Activated naive CD8-positive, alpha-beta T cell treated with anti-CD3 and anti-CD28 coated beads, Interleukin-2, amount 50 U/mL, for 16 hours (primary cell): ENCODE results near the gene EYA4.

Source experiments
- DNase-seq: peaks from one replicate; pipeline ENCODE4 v3.0.0-alpha.2; 2020; ENCODE audit warnings: low read depth, low spot score

The EYA4 gene

DNA sequence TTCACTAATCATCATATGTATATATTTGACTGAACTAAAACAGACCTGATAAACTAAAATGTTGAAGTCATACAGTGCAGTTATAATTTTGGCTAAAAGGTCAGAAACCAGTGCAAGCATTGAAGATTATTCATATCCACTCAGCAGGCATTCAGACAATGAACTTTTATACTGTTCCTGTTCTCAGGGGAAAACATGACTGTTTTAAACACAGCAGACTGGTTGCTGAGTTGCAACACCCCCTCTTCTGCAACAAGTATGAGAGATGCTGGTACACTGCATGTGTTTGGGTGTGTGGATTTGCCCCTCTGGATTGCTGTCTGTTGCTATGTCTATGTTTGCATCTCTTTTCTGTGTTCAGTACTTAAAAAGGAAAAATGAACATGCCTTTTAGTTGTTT lies 206.8 kb downstream of the EYA4 start:
- no peak for DNase-seq

DNA sequence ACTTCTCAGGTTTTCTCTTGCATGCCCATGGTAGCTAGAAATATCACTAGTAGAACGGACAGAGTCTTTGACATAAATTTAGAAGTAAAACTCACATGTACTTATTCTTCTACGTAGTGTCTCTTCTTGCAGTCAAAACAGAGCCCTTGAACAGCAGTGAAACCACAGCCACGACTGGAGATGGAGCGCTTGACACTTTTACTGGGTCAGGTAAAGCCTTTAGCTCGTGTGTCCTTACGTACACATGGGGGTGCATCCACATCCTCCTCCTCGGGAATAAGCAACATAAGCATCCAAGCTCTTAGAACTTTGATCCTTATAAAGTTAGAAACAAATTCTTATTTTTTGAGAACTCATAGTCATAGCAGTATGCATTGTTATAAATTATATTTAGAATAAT lies 215.3 kb downstream of the EYA4 start:
- DNase-seq = no peak

DNA sequence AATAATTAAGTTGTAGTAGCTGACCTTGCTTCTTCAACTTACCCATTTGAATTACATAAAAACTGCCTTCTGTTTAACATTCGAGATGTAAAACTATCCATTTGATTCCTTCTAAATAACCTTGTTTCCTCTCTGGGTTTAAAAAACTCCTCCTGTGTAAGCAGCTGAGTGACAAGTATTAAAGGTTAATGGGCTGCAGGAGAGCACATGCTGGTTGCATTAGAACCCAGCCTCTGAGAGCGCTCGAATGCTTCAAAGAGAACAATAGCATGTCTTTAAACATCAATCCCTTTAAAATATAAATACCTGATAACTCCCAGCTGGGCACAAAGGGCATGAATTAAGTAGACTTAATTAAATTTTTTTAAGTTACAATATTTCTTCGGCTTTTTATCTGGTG lies 215.8 kb downstream of the EYA4 start:
- DNase-seq = no peak

DNA sequence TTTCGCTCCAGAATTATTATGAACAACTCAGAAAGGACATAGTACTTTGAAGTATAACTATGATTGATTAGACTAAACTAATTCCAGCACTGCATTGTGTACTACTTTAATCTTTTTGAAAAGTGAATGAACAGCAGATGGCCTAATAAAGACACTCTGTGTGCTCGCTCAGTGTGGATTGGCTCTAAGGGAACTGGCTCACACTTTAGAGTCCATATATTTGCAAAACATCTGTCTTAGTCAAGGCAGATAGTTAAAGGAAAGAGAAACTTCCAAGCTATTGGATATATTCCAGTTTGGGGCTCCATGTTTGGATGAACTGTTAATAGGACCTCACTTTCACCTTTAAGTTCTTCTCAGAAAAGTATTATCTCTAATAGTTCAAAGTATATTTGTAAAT lies 218.9 kb downstream of the EYA4 start:
- DNase-seq = no peak

DNA sequence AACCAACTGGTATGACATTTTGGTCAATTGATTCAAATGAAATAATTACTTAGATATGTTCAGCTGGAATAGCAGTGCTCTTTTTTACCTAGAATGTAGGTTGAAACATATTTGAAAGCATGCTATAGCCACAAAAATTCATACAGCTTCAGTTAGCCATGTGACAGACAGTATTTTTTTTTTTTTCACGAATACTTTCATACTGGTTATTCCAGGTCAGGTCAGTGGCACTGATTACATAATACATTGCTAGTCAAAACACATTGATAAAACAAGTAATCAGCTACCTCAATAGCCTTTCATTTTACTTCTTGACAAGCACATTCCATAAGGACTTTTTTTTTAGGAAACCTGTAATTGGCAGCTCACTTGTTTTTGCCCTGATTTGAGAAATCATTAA lies 222.6 kb downstream of the EYA4 start:
- no peak for DNase-seq

DNA sequence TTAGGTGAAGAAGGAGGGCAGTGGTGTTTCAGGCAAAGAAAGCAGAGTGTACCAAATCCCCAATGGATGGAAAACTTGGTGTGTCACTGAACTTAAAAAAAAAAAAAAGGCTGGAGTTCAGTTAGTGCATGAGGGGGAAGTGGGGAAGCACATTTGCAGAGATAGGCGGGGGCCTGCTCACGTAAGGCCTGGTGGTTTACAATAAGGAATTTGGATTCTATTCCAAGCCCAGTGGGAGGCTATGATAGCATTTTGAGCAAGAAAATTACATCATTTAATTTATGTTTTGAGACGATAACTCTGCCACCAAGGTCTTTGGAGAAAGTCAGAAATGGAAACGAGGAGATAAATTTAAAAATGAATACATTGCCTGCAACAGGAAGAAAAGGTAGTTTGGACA lies 225.5 kb downstream of the EYA4 start:
- no peak for DNase-seq

DNA sequence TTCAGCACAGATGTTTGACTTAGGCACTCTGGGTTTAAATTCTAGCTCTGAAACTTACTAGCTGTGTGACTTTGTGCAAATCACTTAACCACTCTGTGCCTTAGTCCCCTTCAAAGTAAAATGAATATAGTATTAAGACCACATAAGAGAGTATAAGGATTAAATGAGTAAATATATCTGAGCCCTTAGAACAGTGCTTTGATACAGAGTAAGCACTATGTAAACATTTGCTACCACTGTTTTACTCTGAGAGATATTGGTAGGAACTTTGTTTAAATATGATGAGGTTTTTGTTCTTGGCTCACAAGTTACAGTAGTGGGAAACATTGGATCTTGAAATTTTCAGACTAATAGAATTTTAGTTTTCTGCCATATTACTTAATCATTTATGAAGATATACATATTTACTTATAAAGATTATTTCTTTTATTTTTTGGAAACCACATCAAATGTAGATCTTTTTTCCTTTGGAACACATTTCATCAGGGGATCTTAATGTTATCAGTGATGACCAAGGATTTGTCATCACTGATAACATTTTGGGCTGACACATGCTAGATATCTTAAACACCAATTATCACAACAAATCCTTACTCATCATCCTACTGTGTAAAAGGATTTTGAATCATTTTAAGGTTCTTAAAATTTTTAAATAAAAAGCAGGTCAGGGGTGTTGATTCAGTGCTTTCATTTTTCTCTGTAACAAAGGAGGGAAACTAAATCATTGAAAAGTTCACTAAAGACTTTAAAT lies 226.2 kb downstream of the EYA4 start:
- DNase-seq = no peak

DNA sequence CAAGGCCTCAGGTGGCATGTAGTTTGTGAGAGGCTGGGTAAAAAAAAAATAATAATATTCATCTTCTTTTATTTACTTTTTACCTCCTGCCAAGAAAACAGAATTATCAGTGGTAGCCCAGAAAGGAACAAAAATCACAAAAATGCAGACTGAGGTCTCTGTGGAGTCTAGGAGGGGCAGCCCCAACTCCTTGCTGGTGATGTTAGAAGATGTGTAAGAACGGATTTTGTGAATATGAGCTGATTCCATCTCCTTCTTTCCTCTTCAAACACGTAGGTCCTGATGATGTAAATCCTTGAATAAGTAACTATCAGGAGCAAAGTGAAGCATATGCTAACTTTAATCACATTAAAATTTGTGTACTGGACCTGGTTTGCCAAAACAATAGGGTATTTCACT lies 226.8 kb downstream of the EYA4 start:
- no peak for DNase-seq

DNA sequence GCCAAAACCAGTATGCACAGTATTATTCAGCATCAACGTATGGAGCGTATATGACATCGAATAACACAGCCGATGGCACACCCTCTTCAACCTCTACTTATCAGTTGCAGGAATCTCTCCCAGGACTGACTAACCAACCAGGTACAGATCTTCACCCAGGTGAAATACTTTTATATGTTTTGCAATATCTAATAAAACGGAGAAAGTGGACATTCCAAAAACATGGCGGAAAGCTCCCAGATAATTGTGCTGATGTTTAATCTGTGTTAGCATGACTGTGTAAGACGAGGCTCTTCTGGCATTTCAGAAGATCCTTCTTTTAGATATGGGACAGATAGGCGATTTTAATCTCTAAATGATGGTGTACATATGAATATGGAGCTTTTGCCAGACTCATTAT lies 227.4 kb downstream of the EYA4 start:
- DNase-seq = no peak

DNA sequence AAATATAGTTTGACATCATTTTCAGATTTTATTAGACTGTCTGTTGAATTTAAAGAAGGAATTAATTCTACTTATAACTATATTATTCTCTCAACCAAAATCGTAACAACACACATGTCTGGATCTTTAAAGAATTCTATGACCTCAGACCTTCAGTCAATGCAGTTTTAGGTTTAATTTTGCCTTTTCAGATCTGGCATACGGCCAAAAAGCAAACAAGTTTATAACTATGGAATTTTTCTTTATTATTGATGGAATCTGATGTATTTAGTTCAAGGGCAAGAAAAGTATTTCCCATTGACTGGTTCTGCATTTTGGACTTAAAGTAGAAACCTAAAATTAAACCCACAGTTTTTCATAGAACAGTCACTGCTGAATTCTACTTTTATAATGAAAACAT lies 233.4 kb downstream of the EYA4 start:
- DNase-seq = no peak

DNA sequence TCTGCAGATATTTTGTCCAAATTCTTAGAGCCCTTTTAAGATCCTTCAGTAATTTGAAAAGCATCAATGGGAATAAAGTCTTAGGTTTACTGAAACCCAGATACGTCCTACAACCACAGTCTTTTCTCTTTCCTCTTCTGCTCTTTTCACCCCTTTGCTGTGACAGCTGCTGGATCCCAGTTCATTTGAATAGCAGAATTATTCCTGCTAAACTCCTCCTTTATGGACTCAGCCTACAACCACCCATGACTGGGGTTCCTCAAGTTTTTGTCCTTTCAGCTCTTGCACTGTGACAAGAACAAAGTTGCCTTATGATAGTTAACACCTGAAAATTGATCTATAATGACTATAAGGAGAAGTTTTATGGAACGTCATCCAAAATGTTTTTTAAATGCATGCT lies 237.5 kb downstream of the EYA4 start:
- DNase-seq = no peak

DNA sequence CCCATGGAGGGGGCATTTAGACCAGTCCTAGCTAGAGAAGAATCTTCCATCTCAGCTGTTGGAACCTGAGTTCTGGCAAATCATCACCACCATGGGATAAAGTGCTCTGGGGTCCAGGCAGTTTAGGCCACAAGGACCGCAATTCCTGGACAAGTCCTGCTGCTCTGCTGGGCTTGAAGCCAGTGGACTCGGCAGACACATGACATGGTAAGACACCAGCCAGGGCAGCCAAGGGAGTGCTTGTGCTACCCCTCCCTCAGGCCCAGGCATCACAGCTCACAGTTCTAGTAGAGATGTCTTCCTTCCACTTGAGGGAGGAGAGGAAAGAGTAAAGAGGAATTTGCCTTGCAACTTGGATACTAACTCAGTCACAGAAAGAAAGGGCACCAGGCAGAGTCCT lies 246.0 kb downstream of the EYA4 start:
- no peak for DNase-seq

DNA sequence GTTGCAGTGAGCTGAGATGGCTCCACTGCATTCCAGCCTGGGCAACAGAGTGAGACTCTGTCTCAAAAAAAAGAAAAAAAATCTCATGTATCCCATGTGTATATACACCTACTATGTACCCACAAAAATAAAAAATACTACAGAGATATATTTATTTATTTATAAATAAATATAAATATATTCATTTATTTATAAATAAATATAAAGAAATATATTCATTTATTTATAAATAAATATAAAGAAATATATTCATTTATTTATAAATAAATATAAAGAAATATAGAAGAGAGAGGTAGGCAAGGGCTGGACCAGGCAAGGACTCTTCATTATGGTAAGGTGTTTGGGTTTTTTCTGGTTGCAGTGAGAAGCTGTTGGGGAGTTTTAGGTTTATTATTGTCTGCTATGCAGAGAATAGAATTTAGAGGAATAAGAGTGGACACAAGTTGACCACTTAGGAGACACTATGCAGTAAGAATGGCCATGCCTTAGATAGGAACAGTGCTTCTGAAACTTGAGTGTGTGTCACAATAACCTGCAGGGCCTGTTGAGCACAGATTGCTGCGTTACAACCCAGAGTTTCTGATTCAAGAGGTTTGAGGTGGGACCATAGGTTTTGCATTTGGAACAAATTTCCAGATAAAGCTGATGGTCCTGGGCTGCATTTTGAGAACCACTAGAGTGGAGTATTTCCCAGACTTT lies 254.2 kb downstream of the EYA4 start:
- no peak for DNase-seq

DNA sequence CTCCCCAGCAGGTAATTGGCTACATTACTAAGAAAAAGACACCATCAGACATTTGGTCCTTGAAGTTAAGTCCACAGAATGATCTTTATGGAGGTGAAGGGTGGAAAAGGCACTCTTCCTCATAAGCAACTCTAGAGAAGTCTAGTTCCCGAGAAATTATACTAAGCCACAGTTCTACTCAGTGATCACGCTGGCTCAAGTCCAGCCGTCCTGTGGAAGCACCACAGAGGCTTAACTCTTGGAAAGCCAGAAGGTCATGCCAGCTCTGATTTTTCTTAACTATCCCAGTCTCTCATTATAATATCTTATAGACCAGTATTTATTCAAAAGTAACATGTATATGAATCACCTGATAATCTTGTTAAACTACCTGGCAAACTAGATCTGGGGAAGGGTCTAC lies 258.5 kb downstream of the EYA4 start:
- no peak for DNase-seq

DNA sequence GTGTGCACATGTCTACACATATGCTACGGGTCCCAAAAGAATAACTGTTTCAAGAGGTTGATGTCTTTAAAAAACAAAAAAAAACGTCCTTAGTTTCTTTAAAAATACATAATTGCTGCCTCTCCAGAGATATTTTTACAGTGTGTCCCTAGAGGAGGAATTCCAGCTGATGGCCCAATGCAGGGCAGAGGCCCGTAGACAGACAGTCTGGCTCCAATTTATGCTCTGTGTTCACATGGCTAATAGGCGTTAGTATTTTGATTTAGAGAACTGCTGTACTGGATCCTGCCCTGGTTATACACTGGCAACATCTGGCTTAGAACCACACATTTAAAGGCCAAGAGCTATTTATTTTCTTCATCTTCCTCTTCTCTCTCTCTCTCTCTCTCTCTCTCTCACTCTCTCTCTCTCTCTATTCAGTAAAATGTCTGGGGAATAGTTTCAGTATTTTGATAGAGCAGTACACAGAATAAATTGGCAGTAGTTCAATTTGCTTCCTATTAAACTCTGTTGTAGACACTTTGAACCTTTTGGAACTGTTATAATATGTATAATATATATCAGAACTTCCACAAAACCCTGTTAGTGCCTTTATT lies 260.6 kb downstream of the EYA4 start:
- DNase-seq = no peak

DNA sequence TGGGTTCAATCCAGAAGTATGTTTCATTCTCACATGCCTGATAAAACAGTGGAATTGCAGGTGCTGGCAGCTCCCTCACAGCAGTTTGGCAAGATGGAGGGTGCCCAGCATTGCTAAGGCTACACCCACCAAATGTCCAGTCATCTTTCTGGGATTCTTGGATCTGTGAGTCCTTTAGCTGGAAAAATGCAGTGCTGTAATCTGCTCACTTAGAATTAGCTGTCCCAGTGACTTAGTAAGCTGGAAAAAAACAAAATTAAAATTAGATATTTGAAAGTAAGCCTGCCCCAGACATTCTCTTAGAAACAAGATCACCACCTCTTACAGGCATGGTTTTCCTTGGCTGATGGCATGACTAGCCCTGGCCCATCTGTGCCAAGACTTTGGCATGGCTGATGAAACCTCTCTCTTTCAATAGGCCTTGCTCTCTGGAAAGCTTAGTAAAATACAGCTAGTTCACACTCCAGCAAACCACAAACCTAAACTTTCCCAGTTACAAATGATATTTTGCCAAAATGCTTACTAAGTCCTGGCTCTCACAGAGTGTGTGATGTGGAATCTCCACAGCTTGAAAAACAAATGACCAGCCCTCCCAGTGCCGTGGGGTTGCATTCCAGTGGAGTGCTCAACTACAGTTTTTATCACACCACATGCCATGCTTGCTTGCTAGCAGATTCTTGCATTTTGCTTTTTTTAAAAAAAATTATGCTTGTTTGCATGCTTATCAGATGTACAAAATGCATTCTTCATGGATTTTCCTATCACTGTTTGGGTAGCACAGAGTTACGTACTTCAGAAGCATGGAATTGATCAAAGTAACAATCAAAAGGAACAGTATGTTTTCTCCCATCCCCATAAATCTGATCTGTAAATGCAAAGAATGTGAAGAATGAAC lies 261.5 kb downstream of the EYA4 start:
- DNase-seq = no peak

DNA sequence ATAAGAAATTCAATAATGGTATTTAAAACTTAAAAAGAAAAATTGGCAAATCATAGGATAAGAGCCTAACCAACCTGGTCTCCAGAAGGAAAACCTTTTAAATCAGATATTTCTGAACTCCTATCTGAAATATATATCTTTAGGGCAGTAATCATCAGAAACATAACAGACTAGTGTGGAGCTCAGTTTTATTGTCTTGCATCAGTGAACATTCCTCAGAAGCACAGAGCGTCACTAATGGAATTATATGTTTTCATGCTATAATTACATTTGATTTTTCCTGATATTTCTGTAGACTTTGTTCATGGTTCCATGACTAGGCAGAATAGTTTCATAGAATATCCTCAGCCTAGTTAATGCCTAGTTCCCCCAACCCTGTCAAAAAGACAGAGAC lies 262.2 kb downstream of the EYA4 start:
- no peak for DNase-seq

DNA sequence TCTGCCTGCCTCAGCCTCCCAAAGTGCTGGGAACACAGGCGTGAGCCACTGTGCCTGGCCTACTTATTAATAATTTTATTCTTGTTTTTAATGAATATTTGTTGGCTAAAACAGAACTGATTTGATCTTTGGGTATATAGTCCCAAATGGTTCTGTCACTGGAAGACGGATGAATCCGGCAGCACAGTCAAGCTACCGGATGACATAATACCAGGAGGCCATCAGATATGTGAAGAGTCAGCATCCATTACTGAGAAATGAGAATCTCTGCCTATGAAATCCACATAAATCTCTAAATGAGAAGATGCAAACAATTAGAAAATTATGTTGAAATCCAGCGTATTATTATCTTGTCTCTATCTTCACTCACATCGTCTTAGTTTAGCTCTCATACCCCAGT lies 263.0 kb downstream of the EYA4 start:
- no peak for DNase-seq

DNA sequence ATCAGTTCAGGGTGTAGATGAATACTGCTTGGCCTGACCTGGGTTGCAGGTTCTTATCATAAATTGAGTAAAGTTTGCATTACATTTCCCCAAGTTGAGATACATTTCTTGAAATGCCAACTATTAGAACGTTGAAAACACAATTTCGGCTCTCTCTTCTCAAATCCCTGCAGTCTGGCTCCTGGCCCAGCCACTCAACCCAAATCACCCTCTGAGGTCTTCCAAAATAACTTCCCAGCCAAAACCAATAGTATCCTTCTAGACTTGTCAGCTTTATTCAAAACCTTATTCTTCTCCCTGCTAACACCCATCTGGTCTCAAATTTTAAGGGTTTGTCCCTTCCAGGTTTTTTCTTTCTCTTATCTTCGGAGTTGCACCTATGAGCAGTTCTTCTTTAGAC lies 263.6 kb downstream of the EYA4 start:
- DNase-seq = no peak

DNA sequence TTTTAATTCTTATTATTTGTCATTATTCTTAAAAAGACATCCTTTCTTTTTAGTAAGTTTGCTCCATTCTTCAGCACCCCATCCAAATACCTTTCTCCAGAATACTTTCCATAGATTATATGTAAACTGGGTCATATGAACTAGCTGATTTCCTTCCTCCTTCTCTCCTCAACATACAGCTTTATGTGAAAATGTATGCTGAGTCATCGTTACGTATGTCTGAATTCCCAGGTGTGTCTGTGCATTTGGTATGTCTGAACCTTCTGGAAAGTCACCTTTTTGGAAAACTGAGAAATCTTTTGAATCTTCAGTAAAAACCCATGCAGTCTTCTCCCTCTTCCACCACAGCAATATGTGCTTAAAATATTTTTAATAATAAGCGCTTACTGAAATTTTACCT lies 264.5 kb downstream of the EYA4 start:
- DNase-seq = no peak

DNA sequence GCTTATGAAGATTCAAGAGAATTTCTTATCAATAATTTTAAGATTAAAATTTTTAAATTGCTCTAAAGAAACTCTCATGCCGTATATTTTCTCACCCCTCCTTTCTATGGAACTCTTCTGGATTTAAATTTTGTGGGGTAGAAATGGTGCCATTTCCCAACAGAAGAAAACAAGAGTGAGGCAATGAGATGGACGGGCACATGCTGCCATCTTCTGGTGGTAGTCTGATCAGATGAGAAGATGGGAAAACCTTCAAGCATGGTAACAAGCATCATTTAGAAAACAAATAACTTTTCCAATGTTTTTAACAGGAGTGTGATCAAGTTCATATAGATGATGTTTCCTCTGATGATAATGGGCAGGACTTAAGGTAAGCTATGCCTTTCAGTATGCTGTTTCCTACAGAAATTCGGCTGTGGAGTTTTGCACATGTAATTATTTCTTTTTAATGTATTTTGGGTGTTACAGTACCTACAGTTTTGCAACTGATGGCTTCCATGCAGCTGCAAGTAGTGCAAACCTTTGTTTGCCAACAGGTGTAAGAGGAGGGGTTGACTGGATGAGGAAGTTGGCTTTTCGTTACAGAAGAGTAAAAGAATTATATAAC lies 271.4 kb downstream of the EYA4 start:
- no peak for DNase-seq

DNA sequence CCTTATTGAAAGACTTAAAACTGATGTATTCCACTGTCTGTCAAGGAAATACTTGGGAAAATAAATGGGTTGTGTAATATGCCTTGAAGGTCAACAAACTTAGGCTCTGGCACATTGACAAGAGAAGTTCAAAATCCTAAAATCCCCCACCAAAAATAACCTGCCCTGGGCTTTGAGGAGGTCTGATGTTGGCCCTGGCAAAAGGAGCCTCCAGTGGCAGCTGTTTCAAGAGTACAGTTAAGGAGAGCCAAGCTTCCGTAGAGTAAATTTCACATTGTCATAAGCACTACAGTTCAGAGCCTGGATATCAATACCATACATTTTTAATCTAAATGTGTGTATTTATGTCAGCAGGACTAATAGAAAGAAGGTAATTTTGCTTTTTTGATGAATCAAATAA lies 282.7 kb downstream of the EYA4 start:
- no peak for DNase-seq
